Raji (cell line): Measurements from ENCODE around the gene LAMA5.

Source experiments
- POLR2A ChIP-seq: IDR thresholded peaks from 2 replicates; pipeline ENCODE4 v1.6.1; 2011; ENCODE audit warnings: low read depth, low read length, control low read depth; ENCODE audit not compliant: insufficient read depth

LAMA5 gene, protein sequence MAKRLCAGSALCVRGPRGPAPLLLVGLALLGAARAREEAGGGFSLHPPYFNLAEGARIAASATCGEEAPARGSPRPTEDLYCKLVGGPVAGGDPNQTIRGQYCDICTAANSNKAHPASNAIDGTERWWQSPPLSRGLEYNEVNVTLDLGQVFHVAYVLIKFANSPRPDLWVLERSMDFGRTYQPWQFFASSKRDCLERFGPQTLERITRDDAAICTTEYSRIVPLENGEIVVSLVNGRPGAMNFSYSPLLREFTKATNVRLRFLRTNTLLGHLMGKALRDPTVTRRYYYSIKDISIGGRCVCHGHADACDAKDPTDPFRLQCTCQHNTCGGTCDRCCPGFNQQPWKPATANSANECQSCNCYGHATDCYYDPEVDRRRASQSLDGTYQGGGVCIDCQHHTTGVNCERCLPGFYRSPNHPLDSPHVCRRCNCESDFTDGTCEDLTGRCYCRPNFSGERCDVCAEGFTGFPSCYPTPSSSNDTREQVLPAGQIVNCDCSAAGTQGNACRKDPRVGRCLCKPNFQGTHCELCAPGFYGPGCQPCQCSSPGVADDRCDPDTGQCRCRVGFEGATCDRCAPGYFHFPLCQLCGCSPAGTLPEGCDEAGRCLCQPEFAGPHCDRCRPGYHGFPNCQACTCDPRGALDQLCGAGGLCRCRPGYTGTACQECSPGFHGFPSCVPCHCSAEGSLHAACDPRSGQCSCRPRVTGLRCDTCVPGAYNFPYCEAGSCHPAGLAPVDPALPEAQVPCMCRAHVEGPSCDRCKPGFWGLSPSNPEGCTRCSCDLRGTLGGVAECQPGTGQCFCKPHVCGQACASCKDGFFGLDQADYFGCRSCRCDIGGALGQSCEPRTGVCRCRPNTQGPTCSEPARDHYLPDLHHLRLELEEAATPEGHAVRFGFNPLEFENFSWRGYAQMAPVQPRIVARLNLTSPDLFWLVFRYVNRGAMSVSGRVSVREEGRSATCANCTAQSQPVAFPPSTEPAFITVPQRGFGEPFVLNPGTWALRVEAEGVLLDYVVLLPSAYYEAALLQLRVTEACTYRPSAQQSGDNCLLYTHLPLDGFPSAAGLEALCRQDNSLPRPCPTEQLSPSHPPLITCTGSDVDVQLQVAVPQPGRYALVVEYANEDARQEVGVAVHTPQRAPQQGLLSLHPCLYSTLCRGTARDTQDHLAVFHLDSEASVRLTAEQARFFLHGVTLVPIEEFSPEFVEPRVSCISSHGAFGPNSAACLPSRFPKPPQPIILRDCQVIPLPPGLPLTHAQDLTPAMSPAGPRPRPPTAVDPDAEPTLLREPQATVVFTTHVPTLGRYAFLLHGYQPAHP (N-terminal part only)

GRCh38 chr20:62367136-62367632, at the start of gene LAMA5:
TSS of gene LAMA5 (minus strand) at chr20:62367312. CDS start at chr20:62367245, 67 bp downstream.
- no peak for TF ChIP-seq POLR2A

DNA sequence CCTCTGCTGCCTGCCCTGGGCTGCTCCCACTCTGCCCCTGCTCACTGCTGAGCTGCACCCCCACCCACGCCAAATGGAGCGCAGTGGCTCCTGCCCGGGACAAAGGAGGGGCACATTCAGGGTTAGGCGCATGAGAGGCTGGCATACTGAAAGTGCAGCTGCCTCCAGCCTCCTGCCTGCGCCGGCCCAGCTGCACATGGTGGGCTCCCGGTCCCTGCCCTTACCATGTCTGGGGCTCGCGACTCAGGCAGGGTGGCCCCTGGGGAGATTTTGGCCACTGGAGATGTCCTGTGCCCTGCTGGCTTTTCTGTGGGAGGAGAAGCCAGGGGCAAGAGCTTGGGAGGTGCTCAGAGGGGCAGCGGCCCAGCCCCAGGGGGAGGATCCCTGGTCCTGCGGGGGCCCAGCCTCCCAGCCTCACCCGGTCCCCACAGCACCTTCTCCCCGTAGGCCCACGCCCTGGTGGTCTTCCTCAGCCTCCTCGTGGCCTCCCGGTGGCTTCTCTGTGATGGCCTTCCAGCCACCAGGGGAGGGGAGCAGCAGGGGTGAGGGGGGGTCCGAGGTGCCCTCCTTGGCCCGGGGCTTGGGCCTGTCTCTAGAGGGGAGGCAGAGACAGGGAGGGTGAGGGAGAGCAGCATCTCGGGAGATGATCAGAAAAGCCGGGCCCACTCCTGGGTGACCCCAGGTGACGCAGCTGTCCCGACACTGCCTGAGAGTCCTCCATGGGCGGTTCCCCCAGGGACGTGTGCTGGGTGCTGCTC, 48.4 kb upstream of the LAMA5 start:
- TF ChIP-seq POLR2A = no peak

GRCh38 chr20:62413896-62414481, 46.9 kb upstream of the LAMA5 start:
- no peak for TF ChIP-seq POLR2A

- TF ChIP-seq POLR2A = no peak
Observed at GRCh38 chr20:62413025-62413570, 46.0 kb upstream of the LAMA5 start.

GRCh38 chr20:62412194-62413024, 45.3 kb upstream of the LAMA5 start:
- TF ChIP-seq POLR2A = no peak

GRCh38 chr20:62411479-62412193, 44.5 kb upstream of the LAMA5 start:
- no peak for TF ChIP-seq POLR2A

GRCh38 chr20:62410746-62411478, 43.8 kb upstream of the LAMA5 start:
- TF ChIP-seq POLR2A = no peak

GRCh38 chr20:62409931-62410745, 43.0 kb upstream of the LAMA5 start:
- no peak for TF ChIP-seq POLR2A

DNA sequence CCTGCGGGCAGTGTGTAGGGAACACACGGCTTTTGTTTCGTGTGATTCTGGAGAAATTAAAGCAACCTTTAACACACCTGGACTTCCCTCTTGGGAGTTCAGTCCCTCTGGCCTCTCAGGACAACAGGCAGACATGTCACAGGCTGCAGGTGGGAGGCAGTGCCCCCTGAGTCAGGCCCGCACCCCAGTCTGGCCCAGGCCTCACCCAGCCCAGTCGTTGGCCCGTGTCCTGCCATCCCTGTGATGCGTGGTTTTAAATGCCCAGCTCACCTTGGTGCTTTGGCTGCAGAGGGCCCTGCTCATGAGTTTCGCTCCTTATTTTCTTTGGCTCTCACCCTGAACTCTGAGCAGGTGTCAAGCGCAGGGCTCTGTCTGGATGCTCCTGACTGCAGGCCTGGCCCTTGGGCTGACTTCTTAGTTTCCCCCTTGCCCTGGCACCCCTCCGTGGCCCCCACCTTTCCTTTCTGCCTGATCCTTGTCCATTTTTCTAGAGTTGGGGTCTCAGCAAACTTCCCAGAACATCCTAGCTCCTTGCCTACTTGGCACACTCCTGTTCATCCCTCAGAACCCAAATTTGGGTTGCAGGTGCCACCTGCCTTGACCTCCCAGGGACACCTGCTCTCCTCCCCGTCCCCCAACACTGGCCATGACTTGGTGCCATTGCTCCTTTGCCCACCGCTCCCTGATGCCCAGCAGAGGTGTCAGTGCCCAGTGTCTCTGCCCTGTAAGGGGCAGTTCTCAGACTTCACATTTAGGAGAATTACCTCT, 42.2 kb upstream of the LAMA5 start:
- no peak for TF ChIP-seq POLR2A

- TF ChIP-seq POLR2A = no peak
Observed at GRCh38 chr20:62408640-62409039, 41.5 kb upstream of the LAMA5 start.
